ENCODE measurements around the gene R3HDM2. TPM values are rescaled to one million over a fixed set of nuclear protein-coding genes. Genes with fewer than 3 reads are reported as not detected.

The R3HDM2 gene
- total and polyA plus RNA-seq, 2 of the 13 experiments (the other 11 are each of a cell fraction or from before 2014, with no cell fraction given), result 11.1 to 23.5 TPM

DNA sequence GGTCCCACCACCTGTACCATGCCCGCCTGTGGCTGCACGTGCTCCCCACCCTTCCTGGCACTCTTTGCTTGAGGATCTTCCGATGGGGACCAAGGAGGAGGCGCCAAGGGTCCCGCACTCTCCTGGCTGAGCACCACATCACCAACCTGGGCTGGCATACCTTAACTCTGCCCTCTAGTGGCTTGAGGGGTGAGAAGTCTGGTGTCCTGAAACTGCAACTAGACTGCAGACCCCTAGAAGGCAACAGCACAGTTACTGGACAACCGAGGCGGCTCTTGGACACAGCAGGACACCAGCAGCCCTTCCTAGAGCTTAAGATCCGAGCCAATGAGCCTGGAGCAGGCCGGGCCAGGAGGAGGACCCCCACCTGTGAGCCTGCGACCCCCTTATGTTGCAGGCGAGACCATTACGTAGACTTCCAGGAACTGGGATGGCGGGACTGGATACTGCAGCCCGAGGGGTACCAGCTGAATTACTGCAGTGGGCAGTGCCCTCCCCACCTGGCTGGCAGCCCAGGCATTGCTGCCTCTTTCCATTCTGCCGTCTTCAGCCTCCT lies 25.4 kb upstream of the R3HDM2 start (continued):
- TF ChIP-seq, protein P1, sequence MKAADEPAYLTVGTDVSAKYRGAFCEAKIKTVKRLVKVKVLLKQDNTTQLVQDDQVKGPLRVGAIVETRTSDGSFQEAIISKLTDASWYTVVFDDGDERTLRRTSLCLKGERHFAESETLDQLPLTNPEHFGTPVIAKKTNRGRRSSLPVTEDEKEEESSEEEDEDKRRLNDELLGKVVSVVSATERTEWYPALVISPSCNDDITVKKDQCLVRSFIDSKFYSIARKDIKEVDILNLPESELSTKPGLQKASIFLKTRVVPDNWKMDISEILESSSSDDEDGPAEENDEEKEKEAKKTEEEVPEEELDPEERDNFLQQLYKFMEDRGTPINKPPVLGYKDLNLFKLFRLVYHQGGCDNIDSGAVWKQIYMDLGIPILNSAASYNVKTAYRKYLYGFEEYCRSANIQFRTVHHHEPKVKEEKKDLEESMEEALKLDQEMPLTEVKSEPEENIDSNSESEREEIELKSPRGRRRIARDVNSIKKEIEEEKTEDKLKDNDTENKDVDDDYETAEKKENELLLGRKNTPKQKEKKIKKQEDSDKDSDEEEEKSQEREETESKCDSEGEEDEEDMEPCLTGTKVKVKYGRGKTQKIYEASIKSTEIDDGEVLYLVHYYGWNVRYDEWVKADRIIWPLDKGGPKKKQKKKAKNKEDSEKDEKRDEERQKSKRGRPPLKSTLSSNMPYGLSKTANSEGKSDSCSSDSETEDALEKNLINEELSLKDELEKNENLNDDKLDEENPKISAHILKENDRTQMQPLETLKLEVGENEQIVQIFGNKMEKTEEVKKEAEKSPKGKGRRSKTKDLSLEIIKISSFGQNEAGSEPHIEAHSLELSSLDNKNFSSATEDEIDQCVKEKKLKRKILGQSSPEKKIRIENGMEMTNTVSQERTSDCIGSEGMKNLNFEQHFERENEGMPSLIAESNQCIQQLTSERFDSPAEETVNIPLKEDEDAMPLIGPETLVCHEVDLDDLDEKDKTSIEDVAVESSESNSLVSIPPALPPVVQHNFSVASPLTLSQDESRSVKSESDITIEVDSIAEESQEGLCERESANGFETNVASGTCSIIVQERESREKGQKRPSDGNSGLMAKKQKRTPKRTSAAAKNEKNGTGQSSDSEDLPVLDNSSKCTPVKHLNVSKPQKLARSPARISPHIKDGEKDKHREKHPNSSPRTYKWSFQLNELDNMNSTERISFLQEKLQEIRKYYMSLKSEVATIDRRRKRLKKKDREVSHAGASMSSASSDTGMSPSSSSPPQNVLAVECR (CRISPR knock-in tag; IDR thresholded peaks at IDR 0.05; ENCODE audit: borderline replicate concordance), result peak; percentile 44
- TF ChIP-seq, protein P2, sequence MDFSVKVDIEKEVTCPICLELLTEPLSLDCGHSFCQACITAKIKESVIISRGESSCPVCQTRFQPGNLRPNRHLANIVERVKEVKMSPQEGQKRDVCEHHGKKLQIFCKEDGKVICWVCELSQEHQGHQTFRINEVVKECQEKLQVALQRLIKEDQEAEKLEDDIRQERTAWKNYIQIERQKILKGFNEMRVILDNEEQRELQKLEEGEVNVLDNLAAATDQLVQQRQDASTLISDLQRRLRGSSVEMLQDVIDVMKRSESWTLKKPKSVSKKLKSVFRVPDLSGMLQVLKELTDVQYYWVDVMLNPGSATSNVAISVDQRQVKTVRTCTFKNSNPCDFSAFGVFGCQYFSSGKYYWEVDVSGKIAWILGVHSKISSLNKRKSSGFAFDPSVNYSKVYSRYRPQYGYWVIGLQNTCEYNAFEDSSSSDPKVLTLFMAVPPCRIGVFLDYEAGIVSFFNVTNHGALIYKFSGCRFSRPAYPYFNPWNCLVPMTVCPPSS (IDR thresholded peaks at IDR 0.05), result no peak
- TF ChIP-seq ELF4 (CRISPR knock-in tag; IDR thresholded peaks at IDR 0.05; ENCODE audit: borderline replicate concordance), result no peak
- TF ChIP-seq SAP130 (CRISPR knock-in tag; IDR thresholded peaks at IDR 0.05; ENCODE audit: low read depth), result peak; percentile 80
- TF ChIP-seq IKZF4 (CRISPR knock-in tag; IDR thresholded peaks at IDR 0.05; ENCODE audit: borderline replicate concordance, low read depth, not compliant biosample characterization), result no peak
- TF ChIP-seq, protein P3, sequence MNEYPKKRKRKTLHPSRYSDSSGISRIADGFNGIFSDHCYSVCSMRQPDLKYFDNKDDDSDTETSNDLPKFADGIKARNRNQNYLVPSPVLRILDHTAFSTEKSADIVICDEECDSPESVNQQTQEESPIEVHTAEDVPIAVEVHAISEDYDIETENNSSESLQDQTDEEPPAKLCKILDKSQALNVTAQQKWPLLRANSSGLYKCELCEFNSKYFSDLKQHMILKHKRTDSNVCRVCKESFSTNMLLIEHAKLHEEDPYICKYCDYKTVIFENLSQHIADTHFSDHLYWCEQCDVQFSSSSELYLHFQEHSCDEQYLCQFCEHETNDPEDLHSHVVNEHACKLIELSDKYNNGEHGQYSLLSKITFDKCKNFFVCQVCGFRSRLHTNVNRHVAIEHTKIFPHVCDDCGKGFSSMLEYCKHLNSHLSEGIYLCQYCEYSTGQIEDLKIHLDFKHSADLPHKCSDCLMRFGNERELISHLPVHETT (CRISPR knock-in tag; conservative IDR thresholded peaks at IDR 0.05), result no peak
- TF ChIP-seq ZNF614 (CRISPR knock-in tag; IDR thresholded peaks at IDR 0.05; ENCODE audit: borderline replicate concordance), result peak; percentile 64; the same call in 1 of the 2 replicates
- TF ChIP-seq ZNF792 (CRISPR knock-in tag; IDR thresholded peaks at IDR 0.05), result no peak
- no peak for TF ChIP-seq ZSCAN31 (CRISPR knock-in tag; IDR thresholded peaks at IDR 0.05; ENCODE audit: low read depth)
- no peak for TF ChIP-seq ZNF549 (CRISPR knock-in tag; IDR thresholded peaks at IDR 0.05)
- TF ChIP-seq ASH2L (IDR thresholded peaks at IDR 0.05; ENCODE audit: insufficient read length, low read depth, low read length), result no peak
- TF ChIP-seq TARDBP (CRISPR knock-in tag; IDR thresholded peaks at IDR 0.05), result 0 out of 2 replicates have a peak, but pooled peaks have one; percentile 25
- no peak for TF ChIP-seq HOXA5 (CRISPR knock-in tag; IDR thresholded peaks at IDR 0.05)
- TF ChIP-seq NONO (IDR thresholded peaks at IDR 0.05), result no peak
- peak; percentile 18; the same call in 1 of the 2 replicates for TF ChIP-seq NONO (CRISPR knock-in tag; conservative IDR thresholded peaks at IDR 0.05)
- TF ChIP-seq ZBTB3 (CRISPR knock-in tag; IDR thresholded peaks at IDR 0.05; ENCODE audit: borderline replicate concordance, low read depth), result no peak
- TF ChIP-seq, protein P4, sequence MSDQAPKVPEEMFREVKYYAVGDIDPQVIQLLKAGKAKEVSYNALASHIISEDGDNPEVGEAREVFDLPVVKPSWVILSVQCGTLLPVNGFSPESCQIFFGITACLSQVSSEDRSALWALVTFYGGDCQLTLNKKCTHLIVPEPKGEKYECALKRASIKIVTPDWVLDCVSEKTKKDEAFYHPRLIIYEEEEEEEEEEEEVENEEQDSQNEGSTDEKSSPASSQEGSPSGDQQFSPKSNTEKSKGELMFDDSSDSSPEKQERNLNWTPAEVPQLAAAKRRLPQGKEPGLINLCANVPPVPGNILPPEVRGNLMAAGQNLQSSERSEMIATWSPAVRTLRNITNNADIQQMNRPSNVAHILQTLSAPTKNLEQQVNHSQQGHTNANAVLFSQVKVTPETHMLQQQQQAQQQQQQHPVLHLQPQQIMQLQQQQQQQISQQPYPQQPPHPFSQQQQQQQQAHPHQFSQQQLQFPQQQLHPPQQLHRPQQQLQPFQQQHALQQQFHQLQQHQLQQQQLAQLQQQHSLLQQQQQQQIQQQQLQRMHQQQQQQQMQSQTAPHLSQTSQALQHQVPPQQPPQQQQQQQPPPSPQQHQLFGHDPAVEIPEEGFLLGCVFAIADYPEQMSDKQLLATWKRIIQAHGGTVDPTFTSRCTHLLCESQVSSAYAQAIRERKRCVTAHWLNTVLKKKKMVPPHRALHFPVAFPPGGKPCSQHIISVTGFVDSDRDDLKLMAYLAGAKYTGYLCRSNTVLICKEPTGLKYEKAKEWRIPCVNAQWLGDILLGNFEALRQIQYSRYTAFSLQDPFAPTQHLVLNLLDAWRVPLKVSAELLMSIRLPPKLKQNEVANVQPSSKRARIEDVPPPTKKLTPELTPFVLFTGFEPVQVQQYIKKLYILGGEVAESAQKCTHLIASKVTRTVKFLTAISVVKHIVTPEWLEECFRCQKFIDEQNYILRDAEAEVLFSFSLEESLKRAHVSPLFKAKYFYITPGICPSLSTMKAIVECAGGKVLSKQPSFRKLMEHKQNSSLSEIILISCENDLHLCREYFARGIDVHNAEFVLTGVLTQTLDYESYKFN (CRISPR knock-in tag; conservative IDR thresholded peaks at IDR 0.05), result no peak
- TF ChIP-seq CC2D1A (CRISPR knock-in tag; IDR thresholded peaks at IDR 0.05), result no peak
- no peak for TF ChIP-seq PTBP1 (IDR thresholded peaks at IDR 0.05; ENCODE audit: low read depth, low read length, poor library complexity, severe bottlenecking)
- peak; percentile 66; the same call in 1 of the 2 replicates for TF ChIP-seq ZNF263 (CRISPR knock-in tag; IDR thresholded peaks at IDR 0.05)
